SK-N-SH treated with all-trans-retinoic acid at 6 μM for 48 hours (cell line): ENCODE results near the gene IMPG2.

Source experiments
- ARNTL ChIP-seq: fragments of 450-650 bp; formaldehyde crosslinking; IDR thresholded peaks from 2 replicates; pipeline ENCODE4 v1.5.0; 2020; ENCODE audit warnings: low read depth, mild to moderate bottlenecking, moderate library complexity, borderline replicate concordance
- CSDC2 ChIP-seq: fragments of 250-450 bp; sonication (Bioruptor Pico); IDR thresholded peaks from 2 replicates; pipeline ENCODE4 v1.5.0; 2020; ENCODE audit warnings: mild to moderate bottlenecking, moderate library complexity
- ZFP3 ChIP-seq: fragments of 250-450 bp; sonication (Bioruptor Pico); IDR thresholded peaks from 2 replicates; pipeline ENCODE4 v1.5.0; 2020; ENCODE audit warnings: mild to moderate bottlenecking, moderate library complexity
- ZFP30 ChIP-seq: fragments of 450-650 bp; formaldehyde crosslinking; IDR thresholded peaks from 2 replicates; pipeline ENCODE4 v1.5.0; 2022; ENCODE audit warnings: mild to moderate bottlenecking, moderate library complexity

- TF ChIP-seq ZFP3 (no peak), ZFP30 (no peak), CSDC2 (no peak), ARNTL (no peak)
Measured at GRCh38 chr3:101252307-101252706, 68.1 kb downstream of the IMPG2 start.
